Esophagus squamous epithelium (tissue), 5 donors: ENCODE data around the gene MS4A2. TPM values are rescaled to one million over a fixed set of nuclear protein-coding genes. Genes with fewer than 3 reads are reported as not detected.
"Not testable (repeated sequence)": the region's sequence is repeated elsewhere in the genome, so short reads cannot be mapped to it uniquely, and the experiment has no call there.

Experiments
- DNase-seq: peaks from one replicate; lab custom pipeline; 2025; lab: John Stamatoyannopoulos, UW
- H3K27ac ChIP-seq, 4 donors: fragments of 200-600 bp; sonication (generic); one replicate each; pipeline ENCODE4 v1.5.1; 2016 to 2019; ENCODE audit warnings: mild to moderate bottlenecking in 1 of 4
- H3K27me3 ChIP-seq, 4 donors: fragments of 200-600 bp; sonication (generic); 1 replicate in 3 of 4; 2 replicates in 1 of 4; pipeline versions ENCODE4 v1.5.1 to v1.6.0; 2017 to 2021; ENCODE audit warnings: antibody characterized with exemption in 1 of 4
- H3K36me3 ChIP-seq, 3 donors: fragments of 200-600 bp; sonication (generic); one replicate each; pipeline ENCODE4 v1.5.1; 2016 to 2019
- H3K4me1 ChIP-seq, 3 donors: fragments of 200-600 bp; sonication (generic); one replicate each; pipeline ENCODE4 v1.5.1; 2017 to 2019
- H3K4me3 ChIP-seq, 4 donors: fragments of 200-600 bp; sonication (generic); 1 replicate in 3 of 4; 2 replicates in 1 of 4; pipeline ENCODE4 v1.5.1; 2016 to 2019; ENCODE audit warnings: mild to moderate bottlenecking in 2 of 4, moderate library complexity in 1 of 4
- H3K9me3 ChIP-seq, 3 donors: fragments of 200-600 bp; sonication (generic); one replicate each; pipeline ENCODE4 v1.5.1; 2016 to 2019
- POLR2A ChIP-seq, 4 donors: fragments of 450-650 bp; IDR thresholded peaks; one replicate each; pipeline ENCODE4 v1.6.1; 2017; ENCODE audit warnings: antibody characterized with exemption in 4 of 4, mild to moderate bottlenecking in 4 of 4, moderate library complexity in 3 of 4
- WGBS, 2 donors: methylation state at CpG; one replicate each; pipeline ENCODE4 v1.1.5; 2018; 5-methylcytosine and 5-hydroxymethylcytosine counted together
- intact Hi-C: fragments of 100-400 bp; cut with DNase I; formaldehyde crosslinking; loops from one replicate; pipeline ENCODE4 v1.15.0; 2022
- total RNA-seq, 4 donors: library from RNA; depleted of rRNA; stranded (reverse); fragments of >200 nt; gene quantifications; one replicate each; pipeline ENCODE4 v1.1.0, GENCODE V29; 2016
- TF ChIP-seq, protein P1 (sequence below), 6 experiments: fragments of 450-650 bp in 4 of 6; fragments of 200-600 bp in 2 of 6; sonication (generic) in 2 of 6; IDR thresholded peaks; one replicate each; pipeline ENCODE4 v1.5.1; 2016 to 2019; ENCODE audit warnings: antibody characterized with exemption in 6 of 6, mild to moderate bottlenecking in 4 of 6, moderate library complexity in 4 of 6
- donor health status: DM: yes; HTN: yes; CAD: no.

Gene MS4A2
- total RNA-seq, 4 donors from 2014 or later: 0.12 to 13.2 TPM; not detected in 2

DNA sequence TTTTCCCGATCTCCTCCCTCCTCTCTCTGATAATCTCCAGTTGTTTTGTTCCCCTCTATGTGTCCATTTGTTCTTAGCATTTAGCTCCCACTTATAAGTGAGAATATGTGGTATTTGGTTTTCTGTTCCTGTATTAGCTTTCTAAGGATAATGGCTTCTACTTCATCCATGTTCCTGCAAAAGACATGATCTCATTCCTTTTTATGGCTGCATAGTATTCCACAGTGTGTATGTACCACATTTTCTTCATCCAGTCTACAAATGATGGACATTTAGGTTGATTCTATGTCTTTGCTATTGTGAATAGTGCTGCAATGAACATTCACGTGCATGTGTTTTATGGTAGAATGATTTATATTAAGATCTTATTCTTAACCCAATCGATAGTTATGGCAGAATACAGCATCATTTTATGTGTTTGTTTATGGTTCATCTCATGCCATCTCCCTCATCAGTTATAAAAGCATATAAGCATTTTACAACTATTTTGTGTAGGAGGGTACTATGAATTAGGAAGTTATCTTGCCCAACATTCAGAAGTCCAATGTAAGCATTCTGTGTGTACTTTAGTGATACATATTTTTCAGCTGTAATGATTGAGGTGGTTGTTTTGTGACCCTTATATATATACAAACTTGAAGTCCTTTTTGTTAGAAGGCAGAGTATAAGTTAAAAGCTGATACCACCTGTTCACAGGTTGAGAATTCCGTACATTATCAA, 28.8 kb upstream of the MS4A2 start:
- WGBS, 2 donors: 81 to 84% methylated on average over 4 of the region's 4 CpGs
- H3K9me3 ChIP-seq: no peaks in the 10 kb centered on the region
- DNase-seq: no peak
- TF ChIP-seq, protein P1, sequence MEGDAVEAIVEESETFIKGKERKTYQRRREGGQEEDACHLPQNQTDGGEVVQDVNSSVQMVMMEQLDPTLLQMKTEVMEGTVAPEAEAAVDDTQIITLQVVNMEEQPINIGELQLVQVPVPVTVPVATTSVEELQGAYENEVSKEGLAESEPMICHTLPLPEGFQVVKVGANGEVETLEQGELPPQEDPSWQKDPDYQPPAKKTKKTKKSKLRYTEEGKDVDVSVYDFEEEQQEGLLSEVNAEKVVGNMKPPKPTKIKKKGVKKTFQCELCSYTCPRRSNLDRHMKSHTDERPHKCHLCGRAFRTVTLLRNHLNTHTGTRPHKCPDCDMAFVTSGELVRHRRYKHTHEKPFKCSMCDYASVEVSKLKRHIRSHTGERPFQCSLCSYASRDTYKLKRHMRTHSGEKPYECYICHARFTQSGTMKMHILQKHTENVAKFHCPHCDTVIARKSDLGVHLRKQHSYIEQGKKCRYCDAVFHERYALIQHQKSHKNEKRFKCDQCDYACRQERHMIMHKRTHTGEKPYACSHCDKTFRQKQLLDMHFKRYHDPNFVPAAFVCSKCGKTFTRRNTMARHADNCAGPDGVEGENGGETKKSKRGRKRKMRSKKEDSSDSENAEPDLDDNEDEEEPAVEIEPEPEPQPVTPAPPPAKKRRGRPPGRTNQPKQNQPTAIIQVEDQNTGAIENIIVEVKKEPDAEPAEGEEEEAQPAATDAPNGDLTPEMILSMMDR (IDR thresholded peaks at IDR 0.05): no peak
- no peak for TF ChIP-seq POLR2A (IDR thresholded peaks at IDR 0.05)
- intact Hi-C loops: no loop called here
- no peaks in the 10 kb centered on the region for H3K27me3 ChIP-seq
- no peak overlapping the region for H3K27ac ChIP-seq
- no peaks in the 10 kb centered on the region for H3K4me1 ChIP-seq
- no peaks in the 10 kb centered on the region for H3K36me3 ChIP-seq
- H3K4me3 ChIP-seq: no peak overlapping the region

DNA sequence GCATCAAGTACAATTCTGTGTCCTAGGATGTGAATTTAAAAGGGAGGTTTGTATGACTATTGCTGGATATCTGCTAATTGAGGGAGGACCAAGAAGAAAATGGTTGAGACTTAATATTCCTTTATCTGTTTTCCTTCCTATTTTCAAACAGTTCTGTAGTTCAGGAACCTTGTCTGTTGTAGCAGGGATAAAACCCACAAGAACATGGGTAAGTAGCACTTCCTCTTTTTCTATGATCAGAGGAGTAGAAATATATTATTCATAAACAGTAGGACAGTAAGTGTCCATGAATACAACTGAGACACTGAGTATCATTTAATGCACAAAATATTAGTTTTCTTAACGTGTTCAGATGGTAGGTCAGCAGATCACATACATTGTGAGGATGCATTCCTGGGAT, 24.4 kb upstream of the MS4A2 start:
- no peaks in the 10 kb centered on the region for H3K27me3 ChIP-seq
- TF ChIP-seq, protein P1 (IDR thresholded peaks at IDR 0.05): no peak
- TF ChIP-seq POLR2A (IDR thresholded peaks at IDR 0.05): no peak
- no peaks in the 10 kb centered on the region for H3K36me3 ChIP-seq
- no peak overlapping the region for H3K4me3 ChIP-seq
- WGBS, 2 donors: 36 to 64% methylated on average over 1 of the region's 1 CpG
- DNase-seq: no peak
- intact Hi-C loops: no loop called here
- H3K4me1 ChIP-seq: no peaks in the 10 kb centered on the region
- no peaks in the 10 kb centered on the region for H3K9me3 ChIP-seq
- H3K27ac ChIP-seq: no peak overlapping the region

DNA sequence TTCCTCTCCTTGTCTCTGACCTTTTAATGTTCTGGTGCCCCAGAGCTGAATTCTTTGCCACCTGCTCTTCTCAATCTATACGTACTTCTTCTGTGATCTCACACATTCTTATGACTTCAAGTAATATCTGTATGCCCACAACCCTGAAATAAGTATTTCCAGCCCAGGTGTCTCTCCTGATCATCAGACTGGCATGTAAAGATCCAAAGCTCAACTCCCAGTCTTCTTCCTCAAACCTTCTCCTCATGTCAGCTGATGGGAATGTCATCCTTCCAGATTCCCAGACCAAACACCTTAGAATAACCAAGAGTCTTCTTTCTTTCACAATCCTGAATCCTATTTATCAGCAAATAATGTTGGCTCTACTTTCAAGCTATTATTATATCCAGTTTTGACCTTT, 22.7 kb upstream of the MS4A2 start:
- no peak for DNase-seq
- WGBS, 2 donors: 78 to 100% methylated on average over 1 of the region's 1 CpG
- H3K27ac ChIP-seq: no peak overlapping the region
- intact Hi-C loops: no loop called here
- H3K9me3 ChIP-seq: no peaks in the 10 kb centered on the region
- no peak overlapping the region for H3K4me3 ChIP-seq
- TF ChIP-seq POLR2A (IDR thresholded peaks at IDR 0.05): no peak
- TF ChIP-seq, protein P1 (IDR thresholded peaks at IDR 0.05): no peak
- H3K36me3 ChIP-seq: no peaks in the 10 kb centered on the region
- no peaks in the 10 kb centered on the region for H3K4me1 ChIP-seq
- no peaks in the 10 kb centered on the region for H3K27me3 ChIP-seq

DNA sequence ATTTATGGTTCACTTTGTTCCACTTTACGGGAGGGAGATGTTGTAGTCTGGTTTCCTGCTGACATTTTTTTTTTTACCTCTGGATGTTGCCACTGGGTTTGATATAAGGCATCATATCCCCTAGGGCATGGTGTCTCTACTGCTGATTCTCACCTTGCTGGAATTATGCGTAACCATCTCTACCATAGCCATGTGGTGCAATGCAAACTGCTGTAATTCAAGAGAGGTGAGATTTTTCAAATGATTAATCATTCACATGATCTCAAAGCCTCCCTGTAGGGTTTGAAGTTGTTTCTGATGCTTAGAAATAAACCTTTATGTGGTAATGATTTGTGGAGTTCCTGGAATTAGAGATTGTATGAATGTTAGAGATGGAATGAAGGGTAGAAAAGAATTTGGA, 19.0 kb upstream of the MS4A2 start:
- TF ChIP-seq, protein P1 (IDR thresholded peaks at IDR 0.05): no peak
- no peak for TF ChIP-seq POLR2A (IDR thresholded peaks at IDR 0.05)
- no peaks in the 10 kb centered on the region for H3K36me3 ChIP-seq
- no peaks in the 10 kb centered on the region for H3K4me1 ChIP-seq
- H3K27me3 ChIP-seq: no peaks in the 10 kb centered on the region
- 54% methylated on average over 2 of the region's 2 CpGs for WGBS, 2 donors
- no peak overlapping the region for H3K27ac ChIP-seq
- H3K9me3 ChIP-seq: no peaks in the 10 kb centered on the region
- intact Hi-C loops: no loop called here
- no peak overlapping the region for H3K4me3 ChIP-seq
- DNase-seq: no peak

DNA sequence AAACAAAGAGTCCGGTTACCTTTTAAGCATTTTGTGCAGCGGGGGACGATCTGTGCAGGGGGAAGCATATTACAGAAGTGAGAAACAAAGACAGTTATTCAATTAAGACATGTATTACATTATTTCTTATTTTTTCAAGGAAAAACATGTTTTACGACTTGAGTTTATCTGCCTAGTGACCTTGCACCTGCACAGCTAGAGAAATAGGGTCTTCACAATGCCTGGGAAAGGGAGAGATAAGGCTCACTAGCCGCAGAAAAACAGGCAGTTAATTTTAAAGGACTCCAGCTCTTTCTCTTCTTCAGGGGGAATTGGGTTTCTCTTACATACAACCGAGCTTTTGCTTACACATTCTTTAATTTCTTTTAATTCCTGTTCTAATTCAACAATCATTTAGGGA, 16.8 kb upstream of the MS4A2 start:
- H3K4me3 ChIP-seq, H3K9me3 ChIP-seq, H3K4me1 ChIP-seq, DNase-seq, H3K36me3 ChIP-seq, intact Hi-C loops, H3K27me3 ChIP-seq, H3K27ac ChIP-seq: not testable (repeated sequence)
- WGBS, 2 donors: 51 to 72% methylated on average over 6 of the region's 6 CpGs
